GM18508 (cell line): Measurements from ENCODE around the gene DAO.
"Not testable (repeated sequence)": the region's sequence is repeated elsewhere in the genome, so short reads cannot be mapped to it uniquely, and the experiment has no call there.

Source experiments
- ATAC-seq: cut with Tn5 transposase; IDR thresholded peaks from one replicate; pipeline ENCODE4 v1.9.1; 2021; ENCODE audit warnings: moderate number of reproducible peaks; ENCODE audit not compliant: insufficient read depth, unreplicated experiment

DAO gene

DNA sequence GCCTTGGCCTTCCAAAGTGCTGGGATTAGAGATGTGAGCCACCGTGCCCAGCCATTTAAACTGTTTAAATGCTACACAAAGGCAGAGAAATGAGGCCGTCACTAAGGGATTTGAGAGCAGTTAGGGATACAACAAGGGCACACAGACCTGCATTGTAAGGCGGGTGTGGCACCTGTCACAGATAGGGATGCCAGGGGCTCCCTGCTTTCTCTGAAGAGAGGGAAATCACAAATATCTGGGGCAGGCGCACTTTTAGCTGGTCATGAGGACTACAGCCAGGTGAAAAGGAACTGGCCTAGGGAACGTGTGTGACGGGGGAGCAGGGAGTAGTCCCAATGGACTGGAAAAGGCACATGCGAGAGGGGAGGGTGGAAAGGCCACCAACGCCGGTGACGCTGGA, 32.2 kb upstream of the DAO start:
- ATAC-seq, result no peak

DNA sequence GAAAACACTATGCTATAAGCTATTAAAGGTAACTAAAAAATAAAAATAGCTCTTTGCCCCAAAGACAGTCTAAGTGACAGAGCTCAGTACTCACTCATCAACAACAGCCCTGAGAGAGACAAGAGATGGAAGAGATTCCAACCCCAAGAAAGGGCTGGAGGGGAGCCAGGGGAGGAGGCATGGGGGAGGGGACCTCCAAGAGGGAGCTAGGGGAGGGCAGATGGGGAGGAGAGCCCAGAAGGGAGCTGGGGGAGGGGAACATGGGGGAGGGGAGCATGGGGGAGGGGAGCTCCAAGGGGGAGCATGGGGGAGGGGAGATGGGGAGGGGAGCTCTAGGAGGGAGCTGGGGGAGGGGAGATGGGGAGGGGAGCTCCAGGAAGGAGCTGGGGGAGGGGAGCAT, 30.2 kb upstream of the DAO start:
- no peak for ATAC-seq

DNA sequence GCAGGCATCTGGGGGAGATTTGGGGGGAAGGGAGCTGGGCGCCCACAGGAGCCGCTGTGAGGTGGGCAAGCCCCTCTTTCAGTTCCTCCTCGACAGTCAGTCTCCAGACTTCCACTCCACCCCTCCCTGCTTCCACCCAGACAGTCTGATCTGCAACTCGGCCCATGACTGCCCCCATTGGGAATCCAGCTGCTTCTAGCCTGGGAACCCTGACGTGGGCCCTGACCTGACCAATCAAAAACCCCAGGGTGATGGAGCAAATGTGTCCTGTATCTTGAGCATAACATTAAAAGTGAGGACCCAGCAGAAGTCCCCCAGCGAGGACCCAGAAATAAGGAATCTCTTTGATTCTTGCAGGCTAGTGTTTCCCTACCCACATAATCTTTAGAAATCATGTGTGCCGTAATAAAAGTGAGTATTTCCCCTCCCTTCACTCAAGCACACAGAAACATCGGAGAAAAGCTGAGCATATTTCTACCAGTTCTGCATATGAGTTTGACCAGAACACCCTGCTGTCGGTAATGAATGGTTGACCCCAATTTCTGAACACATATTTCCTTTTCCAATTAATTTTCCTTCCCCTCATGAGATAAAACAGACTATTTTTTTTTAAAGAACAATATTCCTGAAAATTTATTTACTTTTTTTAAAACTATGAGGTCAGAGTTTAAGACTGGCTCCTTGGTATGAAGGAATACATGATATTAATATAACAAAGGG, 28.9 kb upstream of the DAO start:
- ATAC-seq, result no peak

- no peak for ATAC-seq
Observed at GRCh38 chr12:108852674-108853309, 27.1 kb upstream of the DAO start.

DNA sequence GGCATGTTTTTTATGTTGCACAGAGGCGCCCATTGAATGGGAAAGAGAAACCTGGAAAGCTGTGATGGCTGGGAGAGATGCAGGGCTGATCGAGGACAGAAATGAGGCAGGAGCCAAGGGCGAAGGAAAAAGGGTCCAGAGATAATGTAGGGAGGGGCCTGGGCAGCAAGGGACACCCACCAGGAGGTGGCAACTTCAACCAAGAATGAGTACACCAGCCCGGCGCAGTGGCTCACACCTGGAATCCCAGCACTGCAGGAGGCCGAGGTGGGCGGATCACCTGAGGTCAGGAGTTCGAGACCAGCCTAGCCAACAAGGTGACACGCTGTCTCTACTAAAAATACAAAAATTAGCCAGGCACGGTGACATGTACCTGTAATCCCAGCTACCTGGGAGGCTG, 26.5 kb upstream of the DAO start:
- ATAC-seq, result no peak

- ATAC-seq, result no peak
Observed at GRCh38 chr12:108853981-108854446, 25.9 kb upstream of the DAO start.

GRCh38 chr12:108854451-108855283, 25.2 kb upstream of the DAO start:
- no peak for ATAC-seq

- no peak for ATAC-seq
Observed at GRCh38 chr12:108855284-108856169, 24.4 kb upstream of the DAO start.

DNA sequence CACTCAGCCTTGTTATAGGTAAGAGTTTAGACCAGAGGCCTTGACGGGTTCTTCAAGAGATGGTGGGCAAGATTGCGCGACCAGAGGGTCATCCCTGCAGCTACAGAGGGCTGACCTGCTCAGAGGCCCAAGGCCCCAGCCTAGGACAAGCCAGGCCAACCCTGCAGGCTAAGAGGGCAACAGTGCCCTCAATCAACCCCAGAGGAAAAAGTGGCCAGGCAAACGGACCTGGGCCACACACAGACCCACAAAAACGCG, 23.8 kb upstream of the DAO start:
- ATAC-seq, result no peak

DNA sequence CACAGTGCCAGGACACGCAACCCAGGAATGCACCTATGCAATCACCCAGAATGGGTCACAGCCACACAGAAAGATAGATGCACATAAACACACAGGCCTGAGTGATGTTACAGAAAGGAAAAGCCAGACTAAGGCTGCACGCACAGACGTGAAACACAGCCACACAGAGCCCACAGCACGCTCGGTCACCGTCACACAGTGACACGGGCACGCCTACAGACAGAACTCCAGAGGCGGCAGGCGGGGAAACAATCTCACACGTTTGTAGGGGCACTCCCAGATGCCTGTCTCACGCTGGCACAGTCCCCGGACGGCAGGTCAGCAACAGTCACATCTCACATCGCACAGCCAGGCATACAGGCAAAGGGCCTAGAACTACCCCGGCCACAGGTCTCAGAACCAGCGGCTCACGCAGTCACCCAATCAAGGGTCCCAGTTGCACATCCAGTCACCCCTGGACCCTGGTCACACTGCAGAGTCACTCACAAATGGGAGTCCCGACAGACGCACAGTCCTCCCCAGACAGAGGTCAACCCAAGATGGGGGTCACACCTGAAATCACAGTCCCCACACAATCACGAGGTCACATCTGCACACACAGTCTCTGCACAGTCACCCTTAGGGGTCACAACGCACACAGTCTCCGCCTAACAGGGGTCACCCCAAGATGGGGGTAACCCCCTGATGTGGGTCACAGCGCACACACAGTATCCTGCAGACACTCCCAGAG, 23.3 kb upstream of the DAO start:
- no peak for ATAC-seq

- ATAC-seq, result no peak
Observed at GRCh38 chr12:108857158-108857407, 22.8 kb upstream of the DAO start.

DNA sequence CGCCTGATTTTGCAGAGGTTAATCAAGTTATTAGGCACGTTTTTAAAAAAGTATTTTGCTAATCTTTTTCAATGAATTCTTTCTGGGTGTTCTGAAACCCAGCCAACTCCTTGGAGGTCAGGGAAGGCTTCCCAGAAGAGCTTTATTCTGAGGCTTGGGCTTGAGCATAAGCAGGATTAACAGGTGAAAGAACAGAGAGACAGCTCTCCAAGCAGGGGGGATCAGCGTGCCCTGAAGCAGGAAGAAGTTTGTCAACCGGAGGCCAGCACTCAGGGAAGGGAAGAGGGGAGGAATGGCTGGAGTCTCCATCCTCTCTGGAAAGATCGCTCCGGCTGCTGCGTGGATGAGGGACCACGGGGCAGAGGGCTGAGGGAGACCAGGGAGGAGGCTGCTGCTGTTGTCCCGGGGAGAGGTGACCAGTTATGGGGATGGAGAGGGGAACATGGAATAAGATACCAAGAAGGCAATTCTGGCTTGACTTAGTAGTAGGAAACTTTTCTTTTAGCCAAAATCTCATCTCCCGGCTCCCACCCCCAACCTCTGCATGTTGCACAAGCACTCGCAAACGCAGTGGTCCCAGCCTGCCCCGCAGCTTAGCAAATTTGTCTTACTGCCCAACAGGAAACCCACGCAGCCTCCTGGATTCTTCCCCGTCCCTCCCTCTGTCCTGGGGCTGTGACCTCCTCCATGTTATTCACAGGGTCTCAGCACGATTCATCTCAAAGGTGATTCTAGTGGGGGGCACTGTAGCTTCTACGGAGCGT, 21.4 kb upstream of the DAO start:
- ATAC-seq, result no peak

GRCh38 chr12:108859141-108859922, 20.6 kb upstream of the DAO start:
- not testable (repeated sequence) for ATAC-seq

- ATAC-seq, result no peak
Observed at GRCh38 chr12:108859923-108860291, 20.0 kb upstream of the DAO start.

GRCh38 chr12:108860443-108860842, 19.4 kb upstream of the DAO start:
- ATAC-seq, result no peak

GRCh38 chr12:108861878-108862587, 17.9 kb upstream of the DAO start:
- no peak for ATAC-seq

DNA sequence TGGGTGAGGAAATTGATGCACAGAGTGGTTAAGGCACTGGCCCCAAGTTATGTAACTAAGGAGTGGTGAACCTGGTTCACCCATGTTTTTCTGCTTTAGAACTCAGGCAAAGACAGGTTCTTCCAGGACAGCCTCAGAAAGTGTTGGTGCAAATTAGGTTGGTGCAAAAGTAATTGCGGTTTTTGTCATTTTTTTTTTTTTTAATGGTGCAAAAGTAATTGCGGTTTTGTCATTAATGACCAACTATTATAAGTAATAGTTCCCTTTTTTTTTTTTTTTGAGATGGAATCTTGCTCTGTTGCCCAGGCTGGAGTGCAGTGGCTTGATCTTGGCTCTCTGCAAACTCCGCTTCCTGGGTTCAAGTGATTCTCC, 17.3 kb upstream of the DAO start:
- no peak for ATAC-seq

DNA sequence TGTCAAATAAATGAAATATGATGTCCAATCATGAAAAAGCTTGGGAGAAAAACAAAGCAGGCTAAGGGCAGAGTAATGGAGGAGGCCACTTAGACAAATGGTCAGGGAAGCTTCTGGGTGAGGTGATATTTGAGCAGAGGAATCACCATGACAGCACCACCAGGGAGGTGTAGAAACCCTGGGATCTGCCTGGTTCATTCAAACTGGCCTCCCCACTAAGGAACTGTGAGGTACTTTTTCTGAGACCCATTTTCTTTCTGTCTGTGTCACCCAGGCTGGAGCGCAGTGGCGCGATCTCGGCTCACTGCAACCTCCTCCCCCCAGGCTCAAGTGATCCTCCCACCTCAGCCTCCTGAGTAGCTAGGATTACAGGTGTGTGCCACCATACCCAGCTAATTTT, 14.7 kb upstream of the DAO start:
- no peak for ATAC-seq
